Uterus (tissue), 2 donors: ENCODE measurements around the gene RHOC.

Experiments used
- CTCF ChIP-seq, 4 experiments: fragments of 200-600 bp in 2 of 4; fragments of 450-650 bp in 2 of 4; sonication (generic) in 2 of 4; IDR thresholded peaks; one replicate each; pipeline ENCODE4 v1.5.1; 2016 to 2019; ENCODE audit warnings: antibody characterized with exemption in 4 of 4, mild to moderate bottlenecking in 2 of 4, moderate library complexity in 1 of 4
- POLR2A ChIP-seq, 2 donors: fragments of 450-650 bp; IDR thresholded peaks; one replicate each; pipeline ENCODE4 v1.6.1; 2016; ENCODE audit warnings: antibody characterized with exemption in 2 of 2, mild to moderate bottlenecking in 1 of 2, moderate library complexity in 1 of 2

GRCh38 chr1:112703706-112704105 lies 3.2 kb downstream of the RHOC start:
- TF ChIP-seq CTCF (IDR thresholded peaks at IDR 0.05) (no peak), POLR2A (IDR thresholded peaks at IDR 0.05) (no peak)
